HepG2 (cell line): ENCODE data around the gene MXD1. TPM values are rescaled to one million over a fixed set of nuclear protein-coding genes. Genes with fewer than 3 reads are reported as not detected.

Experiments used
- ATF1 ChIP-seq: IDR thresholded peaks from 2 replicates; pipeline ENCODE4 v1.6.1; 2016; ENCODE audit warnings: mild to moderate bottlenecking, control low read depth
- CBX2 ChIP-seq, 2 experiments: fragments of 200-600 bp in 1 of 2; sonication (generic); formaldehyde crosslinking in 1 of 2; IDR thresholded peaks; 2 replicates each; pipeline versions ENCODE4 v1.7.0 to v1.8.1; 2018 to 2022; ENCODE audit warnings: low read depth in 2 of 2, low read length in 1 of 2, mild to moderate bottlenecking in 1 of 2, missing genetic modification reagents in 1 of 2
- DNMT1 ChIP-seq: sonication (generic); formaldehyde crosslinking; IDR thresholded peaks from 2 replicates; pipeline ENCODE4 v1.5.1; 2020; ENCODE audit warnings: mild to moderate bottlenecking, missing genetic modification reagents
- DPF2 ChIP-seq: sonication (generic); formaldehyde crosslinking; IDR thresholded peaks from 2 replicates; pipeline ENCODE4 v1.4.0; 2020; ENCODE audit warnings: mild to moderate bottlenecking, low read depth, missing genetic modification reagents, borderline replicate concordance
- EHMT2 ChIP-seq: fragments of 200-600 bp; sonication (generic); IDR thresholded peaks from 2 replicates; pipeline ENCODE4 v1.7.0; 2017; ENCODE audit warnings: antibody characterized with exemption, low read depth, low read length, borderline replicate concordance
- HMG20A ChIP-seq: IDR thresholded peaks from 2 replicates; pipeline ENCODE4 v1.6.1; 2016; ENCODE audit warnings: borderline replicate concordance
- HMGA1 ChIP-seq: sonication (generic); formaldehyde crosslinking; conservative IDR thresholded peaks from 2 replicates; pipeline ENCODE4 v1.4.0; 2020; ENCODE audit warnings: missing genetic modification reagents
- HNF4G ChIP-seq, 2 experiments: sonication (generic) in 1 of 2; formaldehyde crosslinking in 1 of 2; IDR thresholded peaks; 2 replicates each; pipeline versions ENCODE4 v1.4.0 to v1.6.1; 2011 to 2020; ENCODE audit warnings: borderline replicate concordance in 2 of 2, low read depth in 2 of 2, mild to moderate bottlenecking in 2 of 2, low read length in 1 of 2, missing genetic modification reagents in 1 of 2, moderate library complexity in 1 of 2
- NFIB ChIP-seq: sonication (generic); formaldehyde crosslinking; IDR thresholded peaks from 2 replicates; pipeline ENCODE4 v1.9.0; 2021; ENCODE audit warnings: missing genetic modification reagents, mild to moderate bottlenecking, borderline replicate concordance
- PLRG1 ChIP-seq: fragments of 450-650 bp; conservative IDR thresholded peaks from 2 replicates; pipeline ENCODE4 v1.6.1; 2016
- RARG ChIP-seq: sonication (generic); formaldehyde crosslinking; IDR thresholded peaks from 2 replicates; pipeline ENCODE4 v1.4.0; 2020; ENCODE audit warnings: low read depth, mild to moderate bottlenecking, missing genetic modification reagents
- RELA ChIP-seq: sonication (generic); formaldehyde crosslinking; IDR thresholded peaks from 2 replicates; pipeline ENCODE4 v1.4.0; 2020; ENCODE audit warnings: missing genetic modification reagents
- STAG1 ChIP-seq: sonication (generic); formaldehyde crosslinking; IDR thresholded peaks from 2 replicates; pipeline ENCODE4 v1.4.0; 2020; ENCODE audit warnings: missing genetic modification reagents
- YEATS2 ChIP-seq: sonication (generic); formaldehyde crosslinking; IDR thresholded peaks from 2 replicates; pipeline ENCODE4 v1.4.0; 2020; ENCODE audit warnings: missing genetic modification reagents, borderline replicate concordance
- ZMYM4 ChIP-seq: sonication (generic); formaldehyde crosslinking; IDR thresholded peaks from 2 replicates; pipeline ENCODE4 v1.8.1; 2023; ENCODE audit warnings: mild to moderate bottlenecking, missing genetic modification reagents
- ZNF253 ChIP-seq: sonication (generic); formaldehyde crosslinking; IDR thresholded peaks from 2 replicates; pipeline ENCODE4 v1.8.0; 2022; ENCODE audit warnings: mild to moderate bottlenecking, missing genetic modification reagents, borderline replicate concordance
- ZNF501 ChIP-seq: sonication (generic); formaldehyde crosslinking; IDR thresholded peaks from 2 replicates; pipeline ENCODE4 v1.5.1; 2020; ENCODE audit warnings: mild to moderate bottlenecking, moderate library complexity, missing genetic modification reagents
- ZNF569 ChIP-seq: sonication (generic); formaldehyde crosslinking; IDR thresholded peaks from 2 replicates; pipeline ENCODE4 v1.5.0; 2020; ENCODE audit warnings: mild to moderate bottlenecking, missing genetic modification reagents, moderate library complexity, borderline replicate concordance
- ZNF772 ChIP-seq: sonication (generic); formaldehyde crosslinking; IDR thresholded peaks from 2 replicates; pipeline ENCODE4 v1.5.0; 2020; ENCODE audit warnings: mild to moderate bottlenecking, missing genetic modification reagents
- ZNF850 ChIP-seq: sonication (generic); formaldehyde crosslinking; conservative IDR thresholded peaks from 2 replicates; pipeline ENCODE4 v1.9.0; 2021; ENCODE audit warnings: mild to moderate bottlenecking, missing genetic modification reagents
- polyA plus RNA-seq, 8 experiments: library from polyadenylated mRNA; depleted of rRNA in 3 of 8; stranded (reverse) in 7 of 8; unstranded in 1 of 8; fragments of >200 nt; fragmentation: Illumina TruSeq in 4 of 8; extraction: Trizol in 4 of 8; gene quantifications; 2 replicates each; pipeline versions ENCODE4 v1.2.1 to v1.2.3, GENCODE V29; 2011 to 2016; ENCODE audit warnings: low read depth in 4 of 8, missing spikeins in 1 of 8, mixed read lengths in 1 of 8; ENCODE audit not compliant: insufficient read depth in 1 of 8
- total RNA-seq, 5 experiments: library from RNA; depleted of rRNA; stranded (reverse); fragments of >200 nt; fragmentation: Illumina TruSeq; extraction: Trizol; gene quantifications; 2 replicates each; pipeline ENCODE4 v1.2.3, GENCODE V29; 2016; ENCODE audit warnings: low read depth in 1 of 5
- TF ChIP-seq, protein P1 (sequence below): sonication (generic); formaldehyde crosslinking; IDR thresholded peaks from 2 replicates; pipeline ENCODE4 v1.4.0; 2020; ENCODE audit warnings: missing genetic modification reagents
- TF ChIP-seq, protein P2 (sequence below): sonication (generic); formaldehyde crosslinking; IDR thresholded peaks from 2 replicates; pipeline ENCODE4 v1.4.0; 2020; ENCODE audit warnings: mild to moderate bottlenecking, missing genetic modification reagents

Gene MXD1
- total and polyA plus RNA-seq, 2 of the 13 experiments (the other 11 are each of a cell fraction or from before 2014, with no cell fraction given) = 6.4 to 14.9 TPM

DNA sequence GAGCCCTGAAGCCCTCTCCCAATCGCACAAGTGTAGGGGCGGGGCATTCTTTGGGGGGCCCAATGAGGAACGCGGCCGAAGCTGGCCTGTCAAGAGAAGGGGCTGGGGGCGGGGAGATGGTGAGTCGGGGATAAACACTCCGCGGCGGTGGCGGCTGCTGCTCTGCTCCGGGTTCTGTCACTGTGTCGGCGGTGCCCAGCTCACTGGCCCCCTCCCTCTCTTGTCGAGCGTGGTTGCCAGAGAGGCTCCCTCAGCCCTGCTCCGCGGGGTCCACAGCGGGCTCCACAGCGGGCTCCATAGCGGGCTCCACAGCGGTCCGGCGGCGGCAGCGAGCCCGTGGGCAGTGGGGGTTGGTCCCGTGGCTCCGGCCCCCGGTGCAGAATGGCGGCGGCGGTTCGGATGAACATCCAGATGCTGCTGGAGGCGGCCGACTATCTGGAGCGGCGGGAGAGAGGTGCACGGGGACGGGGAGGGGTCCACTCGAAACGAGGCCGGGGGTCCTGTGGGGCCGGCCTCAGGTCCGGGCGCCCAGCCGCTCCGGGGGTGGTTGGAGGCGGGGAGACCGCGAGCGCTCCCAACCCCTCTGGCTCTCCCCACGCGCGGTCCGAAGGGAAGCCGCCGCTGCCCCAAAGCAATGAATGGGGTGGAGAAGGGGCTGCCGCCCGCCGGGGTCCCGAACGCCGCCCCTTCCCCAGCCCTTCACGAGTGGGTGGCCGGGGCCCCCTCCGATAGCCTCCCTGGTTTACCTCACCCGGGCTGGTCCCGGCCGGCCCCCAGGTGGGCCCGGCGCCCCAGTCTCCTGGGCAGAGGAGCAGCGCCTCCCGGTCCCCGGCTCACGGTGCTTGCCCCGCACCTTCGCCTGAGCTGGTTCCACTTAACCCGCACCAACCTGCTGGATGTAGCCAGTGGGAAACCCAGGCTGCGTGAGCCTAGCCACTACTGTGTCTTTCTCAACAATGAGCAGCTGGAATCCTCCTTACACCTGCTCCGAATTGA lies at the start of gene MXD1 (continued):
- TF ChIP-seq ZNF569 (CRISPR knock-in tag) (no peak), HNF4G (IDR thresholded peaks at IDR 0.05; ENCODE audit: borderline replicate concordance, low read depth, low read length) (no peak), HNF4G (CRISPR knock-in tag; IDR thresholded peaks at IDR 0.05; ENCODE audit: borderline replicate concordance, low read depth) (no peak), HMGA1 (CRISPR knock-in tag) (no peak), HMG20A (CRISPR knock-in tag) (no peak), RARG (CRISPR knock-in tag) (no peak), DNMT1 (CRISPR knock-in tag) (peak; percentile 32; the same call in 1 of the 2 replicates), YEATS2 (CRISPR knock-in tag) (no peak), ZMYM4 (CRISPR knock-in tag) (no peak), CBX2 (IDR thresholded peaks at IDR 0.05; ENCODE audit: low read depth, low read length) (no peak), CBX2 (CRISPR knock-in tag; IDR thresholded peaks at IDR 0.05; ENCODE audit: low read depth) (no peak), DPF2 (CRISPR knock-in tag) (no peak), ZNF850 (no peak; the same call in 1 of the 2 replicates), ZNF772 (CRISPR knock-in tag) (no peak), ATF1 (CRISPR knock-in tag) (no peak), EHMT2 (no peak), ZNF253 (CRISPR knock-in tag) (0 out of 2 replicates have a peak, but pooled peaks have one; percentile 27), STAG1 (CRISPR knock-in tag) (peak; percentile 33), ZNF501 (CRISPR knock-in tag) (no peak), PLRG1 (no peak), NFIB (CRISPR knock-in tag) (no peak), RELA (CRISPR knock-in tag) (no peak)
- TF ChIP-seq, protein P1, sequence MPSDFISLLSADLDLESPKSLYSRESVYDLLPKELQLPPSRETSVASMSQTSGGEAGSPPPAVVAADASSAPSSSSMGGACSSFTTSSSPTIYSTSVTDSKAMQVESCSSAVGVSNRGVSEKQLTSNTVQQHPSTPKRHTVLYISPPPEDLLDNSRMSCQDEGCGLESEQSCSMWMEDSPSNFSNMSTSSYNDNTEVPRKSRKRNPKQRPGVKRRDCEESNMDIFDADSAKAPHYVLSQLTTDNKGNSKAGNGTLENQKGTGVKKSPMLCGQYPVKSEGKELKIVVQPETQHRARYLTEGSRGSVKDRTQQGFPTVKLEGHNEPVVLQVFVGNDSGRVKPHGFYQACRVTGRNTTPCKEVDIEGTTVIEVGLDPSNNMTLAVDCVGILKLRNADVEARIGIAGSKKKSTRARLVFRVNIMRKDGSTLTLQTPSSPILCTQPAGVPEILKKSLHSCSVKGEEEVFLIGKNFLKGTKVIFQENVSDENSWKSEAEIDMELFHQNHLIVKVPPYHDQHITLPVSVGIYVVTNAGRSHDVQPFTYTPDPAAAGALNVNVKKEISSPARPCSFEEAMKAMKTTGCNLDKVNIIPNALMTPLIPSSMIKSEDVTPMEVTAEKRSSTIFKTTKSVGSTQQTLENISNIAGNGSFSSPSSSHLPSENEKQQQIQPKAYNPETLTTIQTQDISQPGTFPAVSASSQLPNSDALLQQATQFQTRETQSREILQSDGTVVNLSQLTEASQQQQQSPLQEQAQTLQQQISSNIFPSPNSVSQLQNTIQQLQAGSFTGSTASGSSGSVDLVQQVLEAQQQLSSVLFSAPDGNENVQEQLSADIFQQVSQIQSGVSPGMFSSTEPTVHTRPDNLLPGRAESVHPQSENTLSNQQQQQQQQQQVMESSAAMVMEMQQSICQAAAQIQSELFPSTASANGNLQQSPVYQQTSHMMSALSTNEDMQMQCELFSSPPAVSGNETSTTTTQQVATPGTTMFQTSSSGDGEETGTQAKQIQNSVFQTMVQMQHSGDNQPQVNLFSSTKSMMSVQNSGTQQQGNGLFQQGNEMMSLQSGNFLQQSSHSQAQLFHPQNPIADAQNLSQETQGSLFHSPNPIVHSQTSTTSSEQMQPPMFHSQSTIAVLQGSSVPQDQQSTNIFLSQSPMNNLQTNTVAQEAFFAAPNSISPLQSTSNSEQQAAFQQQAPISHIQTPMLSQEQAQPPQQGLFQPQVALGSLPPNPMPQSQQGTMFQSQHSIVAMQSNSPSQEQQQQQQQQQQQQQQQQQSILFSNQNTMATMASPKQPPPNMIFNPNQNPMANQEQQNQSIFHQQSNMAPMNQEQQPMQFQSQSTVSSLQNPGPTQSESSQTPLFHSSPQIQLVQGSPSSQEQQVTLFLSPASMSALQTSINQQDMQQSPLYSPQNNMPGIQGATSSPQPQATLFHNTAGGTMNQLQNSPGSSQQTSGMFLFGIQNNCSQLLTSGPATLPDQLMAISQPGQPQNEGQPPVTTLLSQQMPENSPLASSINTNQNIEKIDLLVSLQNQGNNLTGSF (CRISPR knock-in tag) = no peak
- TF ChIP-seq, protein P2, sequence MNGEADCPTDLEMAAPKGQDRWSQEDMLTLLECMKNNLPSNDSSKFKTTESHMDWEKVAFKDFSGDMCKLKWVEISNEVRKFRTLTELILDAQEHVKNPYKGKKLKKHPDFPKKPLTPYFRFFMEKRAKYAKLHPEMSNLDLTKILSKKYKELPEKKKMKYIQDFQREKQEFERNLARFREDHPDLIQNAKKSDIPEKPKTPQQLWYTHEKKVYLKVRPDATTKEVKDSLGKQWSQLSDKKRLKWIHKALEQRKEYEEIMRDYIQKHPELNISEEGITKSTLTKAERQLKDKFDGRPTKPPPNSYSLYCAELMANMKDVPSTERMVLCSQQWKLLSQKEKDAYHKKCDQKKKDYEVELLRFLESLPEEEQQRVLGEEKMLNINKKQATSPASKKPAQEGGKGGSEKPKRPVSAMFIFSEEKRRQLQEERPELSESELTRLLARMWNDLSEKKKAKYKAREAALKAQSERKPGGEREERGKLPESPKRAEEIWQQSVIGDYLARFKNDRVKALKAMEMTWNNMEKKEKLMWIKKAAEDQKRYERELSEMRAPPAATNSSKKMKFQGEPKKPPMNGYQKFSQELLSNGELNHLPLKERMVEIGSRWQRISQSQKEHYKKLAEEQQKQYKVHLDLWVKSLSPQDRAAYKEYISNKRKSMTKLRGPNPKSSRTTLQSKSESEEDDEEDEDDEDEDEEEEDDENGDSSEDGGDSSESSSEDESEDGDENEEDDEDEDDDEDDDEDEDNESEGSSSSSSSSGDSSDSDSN (CRISPR knock-in tag) = peak; percentile 52
